ENCODE results near the gene JMJD7.
"Not testable (repeated sequence)": the region's sequence is repeated elsewhere in the genome, so short reads cannot be mapped to it uniquely, and the experiment has no call there.

JMJD7 gene

DNA sequence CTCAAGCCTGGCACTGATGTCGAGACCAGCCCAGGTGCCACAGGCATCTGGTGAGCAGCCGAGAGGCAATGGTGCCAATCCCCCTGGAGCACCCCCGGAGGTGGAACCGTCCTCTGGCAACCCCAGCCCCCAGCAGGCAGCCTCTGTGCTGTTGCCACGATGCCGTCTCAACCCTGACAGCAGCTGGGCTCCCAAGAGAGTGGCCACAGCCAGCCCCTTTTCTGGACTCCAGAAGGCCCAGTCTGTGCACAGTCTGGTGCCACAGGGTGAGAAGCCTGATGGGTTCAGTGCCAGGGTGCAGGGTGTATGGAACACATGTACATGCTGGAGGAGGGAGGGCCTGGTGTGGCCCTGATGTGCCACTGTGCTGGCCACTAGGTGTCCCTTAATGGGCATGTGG is 4.9 kb upstream of the JMJD7 start:
- DNase-seq (ENCODE audit: low read depth): no peak

GRCh38 chr15:41823502-41823901 is 4.4 kb upstream of the JMJD7 start:
- no peak for DNase-seq (ENCODE audit: low read depth)

DNA sequence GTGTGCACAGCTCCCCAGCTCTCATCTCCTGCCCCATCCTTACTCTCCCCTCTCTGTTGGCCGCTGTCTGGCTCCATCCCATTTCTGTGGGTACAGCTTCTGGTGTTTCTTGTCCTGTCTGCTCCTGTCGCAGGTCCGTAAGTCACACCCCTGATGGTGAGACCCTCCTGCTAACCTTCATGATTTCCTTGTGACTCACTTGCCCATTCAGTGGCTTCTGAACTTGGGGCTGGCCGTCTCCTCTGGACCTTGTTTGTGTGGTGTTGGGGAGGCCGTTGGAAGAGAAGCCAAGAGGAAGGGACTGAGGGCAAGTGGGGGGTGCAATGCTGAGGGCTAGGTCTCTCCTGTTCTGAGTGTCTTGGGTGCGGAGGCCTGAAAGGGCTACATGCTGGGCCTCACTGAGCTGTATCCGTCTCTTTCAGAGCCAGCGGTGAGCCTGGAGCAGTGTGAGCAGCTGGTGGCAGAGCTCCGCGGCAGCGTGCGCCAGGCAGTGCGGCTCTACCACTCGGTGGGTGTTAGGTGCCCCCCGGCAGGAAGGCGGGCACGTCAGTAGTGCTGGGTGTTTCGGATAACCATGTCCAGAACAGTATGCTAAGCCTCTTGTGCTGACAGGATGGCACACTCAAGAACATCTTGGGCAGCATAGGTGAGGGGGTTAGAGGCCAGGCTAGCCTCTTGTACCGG is 3.7 kb upstream of the JMJD7 start:
- DNase-seq (ENCODE audit: low read depth): no peak

- DNase-seq (ENCODE audit: low read depth): no peak
Measured at GRCh38 chr15:41825145-41825544, 2.7 kb upstream of the JMJD7 start.

- DNase-seq (ENCODE audit: low read depth): no peak
Measured at GRCh38 chr15:41825572-41826535, 2.0 kb upstream of the JMJD7 start.

- no peak for DNase-seq (ENCODE audit: low read depth)
Measured at GRCh38 chr15:41827290-41827879, 507 bp upstream of the JMJD7 start.

GRCh38 chr15:41828807-41829141 is 882 bp downstream of the JMJD7 start:
- no peak for DNase-seq (ENCODE audit: low read depth)

- DNase-seq (ENCODE audit: low read depth): no peak
Measured at GRCh38 chr15:41829959-41830646, 2.2 kb downstream of the JMJD7 start.

DNA sequence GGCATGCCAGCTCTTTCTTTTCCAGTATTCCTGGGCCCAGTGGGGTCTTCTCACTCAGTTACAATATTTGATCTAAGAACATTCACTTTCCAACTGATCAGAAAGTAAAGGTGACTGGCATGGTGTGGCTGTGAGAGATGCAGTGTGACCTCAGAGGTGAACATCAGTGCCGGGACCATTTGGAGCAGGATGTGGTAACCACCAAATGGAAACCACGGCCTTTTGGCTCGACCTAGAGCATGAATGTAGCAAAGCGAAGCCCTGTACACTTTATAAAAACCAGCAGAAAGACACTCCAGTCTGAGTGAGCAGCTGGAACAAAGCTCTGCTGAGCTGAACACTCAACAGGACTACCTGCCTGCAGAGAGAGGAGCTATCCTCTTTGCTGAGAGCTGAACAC is 3.4 kb downstream of the JMJD7 start:
- not testable (repeated sequence) for DNase-seq (ENCODE audit: low read depth)

GRCh38 chr15:41832208-41832607 is 4.3 kb downstream of the JMJD7 start:
- no peak for DNase-seq (ENCODE audit: low read depth)

- DNase-seq (ENCODE audit: low read depth): no peak
Measured at GRCh38 chr15:41832875-41833274, 5.0 kb downstream of the JMJD7 start.

DNA sequence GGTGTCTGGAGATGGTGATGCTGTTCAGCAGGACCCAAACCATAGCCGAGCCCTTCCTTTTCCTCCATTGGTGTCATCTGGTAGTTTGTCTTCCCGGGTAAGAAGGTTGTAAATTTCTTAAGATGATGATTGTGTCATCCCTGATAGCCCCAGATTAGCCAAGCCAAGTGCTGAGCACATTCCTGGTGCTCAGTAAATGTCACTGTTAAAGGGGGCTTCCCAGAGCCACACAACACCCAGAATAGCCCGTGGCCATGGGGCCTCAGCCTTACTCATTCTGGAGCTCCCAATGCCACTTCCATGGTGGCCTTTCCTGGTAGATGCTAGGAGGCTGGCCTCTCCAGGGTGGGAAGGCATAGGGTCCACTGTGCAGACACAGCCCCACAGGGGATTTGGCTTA is 6.2 kb downstream of the JMJD7 start:
- DNase-seq (ENCODE audit: low read depth): no peak

DNA sequence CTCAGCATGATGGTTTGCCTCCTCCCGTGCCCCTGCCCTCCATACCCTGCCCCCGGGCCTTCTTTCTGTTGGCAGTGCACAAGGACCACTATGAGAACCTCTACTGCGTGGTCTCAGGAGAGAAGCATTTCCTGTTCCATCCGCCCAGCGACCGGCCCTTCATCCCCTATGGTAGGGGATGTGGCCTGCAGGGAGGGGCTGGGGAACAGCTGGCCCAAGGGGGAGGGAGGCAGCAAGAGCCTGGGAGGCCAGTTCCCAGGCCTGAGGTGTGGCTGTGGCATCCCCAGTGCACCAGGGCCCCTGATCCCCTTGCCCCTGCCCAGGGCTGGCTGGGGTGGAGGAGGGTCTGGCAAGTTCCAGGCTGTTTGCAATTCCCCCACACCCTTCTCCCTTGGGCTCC is 8.2 kb downstream of the JMJD7 start:
- no peak for DNase-seq (ENCODE audit: low read depth)

DNA sequence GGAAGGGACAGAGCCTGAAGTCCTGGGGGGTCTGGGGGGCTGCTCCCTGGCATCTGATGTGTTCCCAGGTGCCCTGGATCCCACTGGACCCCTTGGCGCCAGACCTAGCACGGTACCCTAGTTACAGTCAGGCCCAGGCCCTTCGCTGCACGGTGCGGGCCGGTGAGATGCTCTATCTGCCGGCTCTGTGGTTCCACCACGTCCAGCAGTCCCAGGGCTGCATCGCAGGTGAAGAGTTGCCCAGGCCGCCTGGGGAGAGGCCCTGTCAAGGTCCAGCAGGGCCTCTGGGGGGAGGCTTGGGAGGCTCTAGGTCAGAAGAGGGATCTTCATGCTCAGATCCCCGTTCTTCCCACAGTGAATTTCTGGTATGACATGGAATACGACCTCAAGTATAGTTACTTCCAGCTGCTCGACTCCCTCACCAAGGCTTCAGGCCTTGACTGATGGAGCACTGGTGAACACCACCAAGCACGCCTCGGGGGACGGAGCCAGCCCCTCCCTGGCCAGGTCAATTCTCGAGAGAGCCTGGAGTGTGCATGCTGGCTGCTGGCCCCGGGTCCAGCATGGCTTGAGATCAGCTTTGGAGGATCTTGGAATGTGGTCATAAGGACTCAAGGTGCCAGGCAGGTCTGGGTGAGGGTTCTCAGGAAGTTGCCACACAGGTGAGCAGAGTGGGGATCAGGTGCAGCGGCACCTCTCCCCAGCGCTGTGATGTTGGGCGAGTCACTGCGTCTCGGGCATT is 9.0 kb downstream of the JMJD7 start:
- no peak for DNase-seq (ENCODE audit: low read depth)

- DNase-seq (ENCODE audit: low read depth): no peak
Measured at GRCh38 chr15:41838400-41838897, 10.6 kb downstream of the JMJD7 start, which contains the start of gene PLA2G4B. PLA2G4B (plus strand) TSS chr15:41838847; CDS start chr15:41838914, 67 bp downstream.

DNA sequence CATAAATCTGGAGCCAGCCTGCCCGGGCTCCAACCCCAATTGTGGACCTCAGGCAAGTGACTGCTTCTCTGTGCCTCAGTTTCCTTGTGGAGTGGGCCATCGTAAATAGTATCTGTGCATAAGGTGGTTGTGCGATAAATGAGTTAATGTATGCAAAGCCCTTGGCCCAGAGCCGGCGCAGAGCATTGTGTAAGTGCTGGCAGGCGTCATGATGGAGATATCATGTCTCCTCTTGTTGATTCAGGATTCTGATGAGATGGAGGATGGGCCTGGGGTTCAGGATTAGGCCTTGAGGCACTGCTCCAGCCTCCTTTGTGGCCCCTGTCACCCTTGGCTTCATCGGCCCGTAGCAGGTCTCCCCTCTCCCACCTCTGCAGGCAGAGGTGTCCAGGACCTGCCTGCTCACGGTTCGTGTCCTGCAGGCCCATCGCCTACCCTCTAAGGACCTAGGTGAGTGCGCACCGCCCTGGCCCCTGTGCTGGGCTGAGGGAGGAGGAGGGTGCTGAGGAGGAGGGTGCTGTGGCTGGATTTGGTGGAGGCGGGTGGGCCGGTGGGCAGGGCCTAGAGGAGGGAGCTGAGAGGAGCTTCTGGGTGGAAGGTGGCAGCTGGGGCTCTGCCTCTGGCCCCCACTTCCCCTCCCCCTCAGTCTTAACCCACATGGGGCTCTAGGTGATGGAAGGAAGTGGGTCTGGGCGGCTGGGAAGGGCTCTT is 12.0 kb downstream of the JMJD7 start:
- DNase-seq (ENCODE audit: low read depth): no peak

DNA sequence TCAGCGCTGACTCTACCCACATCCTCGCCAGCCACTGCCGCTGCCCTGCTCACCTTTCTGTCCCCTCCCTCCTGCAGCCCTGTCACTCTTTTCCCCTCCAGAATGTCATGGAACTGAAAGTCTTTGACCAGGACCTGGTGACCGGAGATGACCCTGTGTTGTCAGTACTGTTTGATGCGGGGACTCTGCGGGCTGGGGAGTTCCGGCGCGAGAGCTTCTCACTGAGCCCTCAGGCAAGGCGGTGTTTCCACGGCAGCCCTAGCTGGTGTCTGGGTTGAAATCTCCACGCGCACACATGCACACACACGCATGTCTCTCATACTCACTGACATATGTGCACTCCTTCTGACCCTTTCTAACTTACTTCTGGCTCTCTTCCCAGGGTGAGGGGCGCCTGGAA is 12.8 kb downstream of the JMJD7 start:
- no peak for DNase-seq (ENCODE audit: low read depth)

- DNase-seq (ENCODE audit: low read depth): no peak
Measured at GRCh38 chr15:41841131-41841530, 13.2 kb downstream of the JMJD7 start.

GRCh38 chr15:41842229-41842628 is 14.3 kb downstream of the JMJD7 start:
- no peak for DNase-seq (ENCODE audit: low read depth)

GRCh38 chr15:41843571-41843970 is 15.7 kb downstream of the JMJD7 start:
- DNase-seq (ENCODE audit: low read depth): no peak

DNA sequence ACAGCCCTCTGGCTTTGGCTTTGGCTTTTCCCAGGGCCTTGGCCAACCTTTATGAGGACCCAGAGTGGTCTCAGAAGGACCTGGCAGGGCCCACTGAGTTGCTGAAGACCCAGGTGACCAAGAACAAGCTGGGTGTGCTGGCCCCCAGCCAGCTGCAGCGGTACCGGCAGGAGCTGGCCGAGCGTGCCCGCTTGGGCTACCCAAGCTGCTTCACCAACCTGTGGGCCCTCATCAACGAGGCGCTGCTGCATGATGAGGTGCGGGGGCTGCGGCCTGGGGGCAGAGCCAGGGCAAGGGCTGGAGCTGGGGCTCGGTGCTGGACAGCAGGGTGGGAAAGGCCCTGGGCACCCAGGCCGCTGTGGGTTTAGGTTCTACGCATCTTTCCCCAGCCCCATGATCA is 16.9 kb downstream of the JMJD7 start:
- DNase-seq (ENCODE audit: low read depth): no peak
